Kidney capillary endothelial cell (primary cell): Measurements from ENCODE around the gene C17orf50.
A peak's percentile ranks its signal among the peaks of the same experiment; 100 is the strongest.

Experiments used
- DNase-seq: peaks from one replicate; pipeline ENCODE4 v3.0.0-alpha.2; 2018; ENCODE audit warnings: low spot score

Gene C17orf50

GRCh38 chr17:35760587-35760986, at the start of gene C17orf50:
Gene C17orf50 (plus strand): TSS chr17:35760887. CDS start chr17:35760942, 55 bp downstream.
- no peak for DNase-seq

- DNase-seq = no peak
These were observed 49.7 kb upstream of the C17orf50 start for GRCh38 chr17:35710950-35711349.

DNA sequence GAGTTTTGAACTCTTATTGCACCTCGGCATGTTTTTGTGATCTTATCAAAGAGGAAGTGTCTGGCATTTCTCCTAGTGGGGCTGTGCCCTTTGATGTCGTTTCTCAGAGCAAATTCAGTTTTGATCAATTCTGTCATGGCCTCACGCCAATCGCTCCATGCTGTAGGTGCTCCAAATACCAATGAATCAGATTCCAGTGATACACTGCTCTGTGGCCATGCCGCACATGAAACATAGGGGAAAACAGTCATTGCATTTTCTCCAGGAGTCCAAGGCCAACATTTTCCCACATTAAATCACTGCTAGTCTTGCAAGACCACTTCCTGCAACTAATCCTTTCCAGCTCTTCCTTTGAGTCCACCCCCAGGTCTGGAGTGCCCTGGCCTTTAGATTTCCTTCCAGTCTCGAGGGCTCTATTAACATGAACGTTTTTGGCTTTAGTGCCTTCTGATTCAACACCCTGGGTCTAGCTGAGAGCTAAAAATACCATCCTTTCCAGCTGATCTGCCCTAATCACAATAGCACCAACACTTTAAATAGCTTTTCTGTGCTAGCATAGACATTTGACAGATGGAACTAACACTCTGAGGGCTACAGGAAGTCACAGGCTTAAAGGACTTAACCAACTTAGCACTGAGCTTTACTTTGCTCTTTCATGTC, 47.5 kb upstream of the C17orf50 start:
- peak; percentile 99 for DNase-seq

- DNase-seq = no peak
These were observed 45.7 kb upstream of the C17orf50 start for GRCh38 chr17:35714988-35715387.

DNA sequence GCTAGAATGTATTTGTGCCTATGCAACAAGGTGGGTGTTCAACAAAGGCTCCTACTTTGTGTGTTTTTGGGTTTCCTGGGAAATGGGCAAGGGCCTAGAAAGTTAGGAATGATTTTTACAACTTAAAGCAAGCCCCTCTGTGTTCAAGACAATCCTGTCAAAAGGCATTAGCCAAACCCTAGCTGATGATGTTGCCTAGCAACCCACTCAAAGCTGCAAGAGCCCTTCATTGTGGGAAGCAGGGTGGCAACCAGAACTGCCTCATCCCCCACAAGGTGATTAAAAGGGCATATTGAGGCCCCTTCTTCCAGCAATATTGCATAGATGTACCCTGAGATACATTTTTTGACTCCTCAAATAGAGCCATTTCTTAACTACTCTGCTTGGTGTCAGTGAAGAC, 45.3 kb upstream of the C17orf50 start:
- no peak for DNase-seq

DNA sequence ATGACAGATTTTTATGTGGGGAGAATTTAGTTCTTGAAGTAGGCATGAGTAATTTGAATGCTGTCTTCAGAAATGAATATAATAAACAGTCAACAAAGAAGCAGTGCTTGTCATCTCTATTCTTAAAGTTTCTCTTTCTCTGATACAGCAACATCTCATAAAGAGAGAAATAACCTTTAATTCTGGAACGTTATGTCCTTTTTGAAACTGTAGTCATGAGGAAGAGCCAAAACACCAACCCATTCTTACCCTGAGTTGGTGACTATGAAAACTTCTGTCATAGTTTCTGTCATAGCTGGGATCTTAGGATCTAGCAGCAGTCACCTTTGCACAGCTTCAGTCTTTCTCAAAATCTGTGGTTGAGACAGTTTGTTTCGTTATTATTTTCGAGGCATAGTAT, 44.5 kb upstream of the C17orf50 start:
- DNase-seq = no peak

- no peak for DNase-seq
These were observed 43.7 kb upstream of the C17orf50 start for GRCh38 chr17:35716897-35717465.

DNA sequence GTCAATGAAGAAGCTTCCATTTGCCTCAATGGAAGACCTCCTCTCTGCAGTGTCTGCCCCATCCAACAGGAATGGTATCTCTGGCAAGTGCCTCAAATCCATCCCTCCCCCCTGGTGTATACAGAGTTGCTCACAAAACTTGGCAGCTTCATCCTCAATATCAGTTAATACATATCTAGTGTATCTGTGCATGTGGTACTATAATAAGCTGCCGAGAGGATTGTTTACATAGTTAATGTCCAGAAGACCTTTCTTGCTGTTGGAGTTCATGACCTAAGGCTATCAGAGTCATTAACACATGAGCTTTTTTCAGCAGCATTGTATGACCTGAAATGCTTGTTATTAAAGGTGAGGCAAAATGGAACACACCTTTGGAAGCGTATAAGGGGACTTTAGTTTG, 43.2 kb upstream of the C17orf50 start:
- DNase-seq = no peak

GRCh38 chr17:35723735-35724134, 37.0 kb upstream of the C17orf50 start:
- DNase-seq = no peak

DNA sequence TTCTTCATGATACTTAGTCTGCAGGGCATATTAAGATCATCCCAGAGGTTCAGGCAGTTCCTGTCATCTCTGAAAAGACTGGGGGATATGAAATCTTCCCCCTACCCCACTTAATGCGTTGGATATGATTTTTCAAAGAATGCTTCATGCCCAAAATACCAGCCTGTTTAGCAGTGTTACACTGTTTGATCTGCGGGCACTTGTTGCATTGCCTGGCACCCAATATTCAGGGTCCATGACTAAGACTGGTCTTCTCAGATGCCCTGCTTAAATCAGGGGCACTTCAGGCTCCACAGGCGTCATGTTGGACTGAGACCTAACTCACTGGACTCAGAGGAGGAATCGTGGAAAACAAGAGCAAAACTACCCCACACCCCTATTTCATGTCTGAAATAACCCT, 35.6 kb upstream of the C17orf50 start:
- no peak for DNase-seq

DNA sequence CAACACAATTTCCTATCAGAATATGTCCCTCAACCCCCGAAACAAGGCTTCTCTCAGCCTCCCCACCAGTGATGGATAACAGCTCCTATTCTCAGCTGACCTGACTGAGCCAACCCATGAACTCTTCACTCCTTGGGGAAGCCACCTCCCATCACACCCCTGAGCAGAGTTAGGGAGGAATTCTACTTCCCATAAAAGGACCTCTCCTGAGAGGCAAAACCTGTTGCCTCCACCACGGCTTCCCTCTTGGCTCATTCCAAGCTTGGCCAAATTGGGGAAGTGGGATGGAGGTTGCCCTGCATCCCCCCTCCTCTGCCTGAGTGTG, 34.9 kb upstream of the C17orf50 start:
- DNase-seq = no peak

- no peak for DNase-seq
These were observed 34.3 kb upstream of the C17orf50 start for GRCh38 chr17:35726127-35726952.

GRCh38 chr17:35726953-35727460, 33.7 kb upstream of the C17orf50 start:
- no peak for DNase-seq

GRCh38 chr17:35727635-35728034, 33.1 kb upstream of the C17orf50 start:
- DNase-seq = no peak

DNA sequence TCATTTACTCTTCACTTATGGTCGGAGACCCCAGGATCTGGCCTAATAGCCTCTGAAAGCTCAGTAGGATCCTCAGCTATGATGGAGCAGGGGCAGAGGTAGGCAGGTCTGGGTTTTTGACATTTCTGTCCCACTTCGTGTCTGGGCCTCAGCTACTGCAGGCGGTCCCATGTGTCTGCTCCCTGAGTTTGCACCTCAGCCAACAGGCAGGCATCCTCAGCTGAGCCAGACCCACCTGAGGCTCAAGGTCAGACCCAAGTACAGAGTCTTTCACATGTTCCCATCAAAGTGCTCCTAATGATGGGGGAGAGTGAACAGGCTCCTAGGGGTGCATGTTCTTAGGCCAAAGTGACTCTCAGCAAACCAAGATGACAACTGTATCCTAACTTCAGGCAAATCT, 32.1 kb upstream of the C17orf50 start:
- no peak for DNase-seq

- DNase-seq = no peak
These were observed 31.3 kb upstream of the C17orf50 start for GRCh38 chr17:35729405-35729833.

- no peak for DNase-seq
These were observed 30.2 kb upstream of the C17orf50 start for GRCh38 chr17:35730400-35731005.

GRCh38 chr17:35731239-35731916, 29.3 kb upstream of the C17orf50 start, which contains the start of gene RASL10B:
Gene RASL10B (plus strand): TSS chr17:35731639. CDS start chr17:35735185, 3,546 bp downstream.
- DNase-seq = no peak

DNA sequence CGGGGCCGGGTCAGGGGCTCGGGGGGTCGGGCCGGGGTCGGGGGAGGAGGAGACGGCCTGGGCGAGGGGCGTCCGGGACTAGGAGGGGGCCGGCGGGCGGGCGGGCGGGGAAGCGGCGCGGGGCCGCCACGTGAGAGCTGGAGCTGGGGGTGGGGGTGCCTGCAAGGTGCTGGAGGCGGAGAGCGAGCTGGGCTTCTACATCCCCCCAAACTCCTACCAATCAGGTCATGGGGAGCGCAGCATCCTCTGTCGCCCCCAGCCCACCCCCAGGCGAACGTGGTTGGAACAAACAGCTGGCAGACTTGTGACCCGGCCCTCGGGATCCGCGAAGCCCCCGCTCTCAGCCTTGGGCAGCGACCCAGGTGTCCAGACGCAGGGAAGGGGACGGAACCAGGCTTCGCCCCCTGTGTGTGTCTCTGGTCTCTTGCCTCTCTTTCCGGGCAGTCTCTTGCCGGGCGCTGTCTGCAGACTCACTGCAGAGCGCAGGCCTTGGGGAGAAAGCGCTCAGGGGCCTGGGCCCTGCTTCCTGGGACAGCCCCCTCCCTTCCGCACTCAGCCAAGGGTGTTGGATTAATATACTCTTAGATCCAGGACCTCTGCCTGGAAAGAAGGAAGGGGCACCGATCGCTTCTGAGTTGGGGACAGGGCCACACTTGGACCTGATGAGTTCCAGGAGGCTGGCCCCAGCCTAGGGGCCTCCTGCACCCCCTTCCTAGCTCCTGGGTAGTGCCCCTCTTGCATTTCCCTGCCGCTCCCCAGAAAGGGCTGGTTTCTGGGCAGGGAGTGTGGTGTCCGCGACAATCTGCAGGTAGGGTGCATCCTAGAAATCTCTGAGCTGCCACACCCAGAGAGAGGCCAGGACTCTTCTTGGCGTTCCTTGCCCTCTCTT, 28.5 kb upstream of the C17orf50 start:
- DNase-seq = no peak

DNA sequence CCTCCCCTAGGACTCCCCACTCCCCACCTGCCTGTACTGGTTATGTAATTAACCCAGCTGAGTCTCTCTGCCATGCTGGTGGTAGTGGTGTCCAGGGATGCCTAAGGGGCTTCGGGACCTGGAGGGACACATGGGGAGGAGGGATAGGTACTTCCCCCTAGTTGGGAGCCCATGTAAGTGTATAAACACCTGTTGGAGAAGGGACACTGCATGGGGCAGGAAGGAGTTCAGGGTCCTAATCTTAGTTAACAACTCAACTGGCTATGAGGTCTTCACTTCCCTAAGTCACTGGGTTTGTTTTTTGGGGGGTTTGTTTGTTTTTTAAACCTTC, 27.9 kb upstream of the C17orf50 start:
- no peak for DNase-seq

GRCh38 chr17:35733366-35733765, 27.3 kb upstream of the C17orf50 start:
- no peak for DNase-seq
